SK-N-MC (cell line): Measurements from ENCODE around the gene SLC7A8.

Experiments used
- FOXP2 ChIP-seq: optimal IDR thresholded peaks from 2 replicates; pipeline ENCODE3; 2011; ENCODE audit warnings: mild to moderate bottlenecking, moderate library complexity; ENCODE audit not compliant: insufficient read depth; ENCODE audit errors: extremely low read length, control extremely low read depth
- POLR2AphosphoS5 ChIP-seq: IDR thresholded peaks from 2 replicates; pipeline ENCODE4 v1.6.1; 2012; ENCODE audit warnings: mild to moderate bottlenecking, low read depth, low read length, borderline replicate concordance

DNA sequence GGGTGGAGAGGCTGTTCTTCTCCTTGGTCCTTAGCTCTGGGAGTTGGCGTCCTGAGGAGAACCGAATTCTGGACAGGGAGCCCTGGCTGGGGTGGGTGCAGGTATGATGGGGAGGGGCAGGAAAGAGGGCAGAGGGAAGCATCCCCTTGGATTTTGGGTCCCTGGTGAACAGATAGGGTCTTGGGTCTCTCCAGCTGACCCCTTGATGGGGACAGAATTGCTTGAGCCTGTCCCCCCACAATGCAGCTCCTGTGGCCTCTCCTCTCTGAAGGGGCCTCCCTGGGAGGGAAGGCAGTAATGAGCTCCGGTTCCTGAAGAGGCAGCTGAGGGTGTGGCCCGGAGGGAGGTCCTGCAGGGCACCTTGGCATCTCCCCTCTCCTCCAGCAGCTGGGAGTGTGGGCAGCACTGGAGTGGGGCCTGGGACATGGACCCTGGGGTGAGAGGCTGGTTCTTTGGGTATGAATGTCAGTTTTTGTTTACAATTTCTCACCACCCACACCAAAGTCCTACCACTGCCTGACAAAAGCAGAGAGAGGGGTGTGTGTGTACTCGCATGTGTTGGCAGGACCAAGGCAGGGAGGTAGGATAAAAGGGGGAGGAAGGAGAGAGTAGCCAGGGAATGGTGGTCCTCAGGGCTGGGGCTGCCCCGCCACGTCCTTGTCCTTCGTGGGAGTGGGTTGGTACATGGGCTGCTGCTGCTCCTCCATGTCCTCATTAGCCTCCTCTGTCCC is 56.7 kb downstream of the SLC7A8 start:
- TF ChIP-seq POLR2AphosphoS5 (no peak), FOXP2 (no peak)
